SK-N-SH (cell line): ENCODE measurements around the gene LIMK1. TPM values are rescaled to one million over a fixed set of nuclear protein-coding genes. Genes with fewer than 3 reads are reported as not detected.

Experiments used
- CTCF ChIA-PET: fragments of 300-600, 350-600 bp; formaldehyde crosslinking; extraction: SDS; loops from one replicate; lab custom pipeline; 2021; lab: Yijun Ruan, JAX
- POLR2A ChIA-PET: fragments of 350-600 bp; sonication (Branson Sonifier 250); formaldehyde crosslinking; extraction: SDS; loops from one replicate; lab custom pipeline; 2020; ENCODE audit warnings: antibody characterized with exemption, inconsistent platforms; lab: Yijun Ruan, JAX
- DNase-seq: peaks from one replicate; pipeline ENCODE4 v3.0.0; 2012
- H2AFZ ChIP-seq: fragments of 200-600 bp; sonication (generic); 2 replicates; pipeline ENCODE4 v1.8.1; 2016; ENCODE audit warnings: antibody characterized with exemption, mild to moderate bottlenecking, low read depth
- H3F3A ChIP-seq: fragments of 200-600 bp; sonication (generic); replicated peaks from 2 replicates; pipeline ENCODE3; 2016; ENCODE audit warnings: antibody characterized with exemption, mild to moderate bottlenecking; ENCODE audit not compliant: insufficient read depth
- H3K27ac ChIP-seq, 2 experiments: fragments of 200-500 bp in 1 of 2; fragments of 200-600 bp in 1 of 2; sonication (Bioruptor generic) in 1 of 2; sonication (generic), shearing (Covaris generic) in 1 of 2; 2 replicates each; pipeline versions ENCODE4 v1.5.1 to v1.6.1; 2014 to 2016; ENCODE audit warnings: low read depth in 2 of 2, inconsistent platforms in 1 of 2, low read length in 1 of 2, mild to moderate bottlenecking in 1 of 2, mixed read lengths in 1 of 2
- H3K27me3 ChIP-seq: fragments of 200-600 bp; sonication (generic), shearing (Covaris generic); 2 replicates; pipeline ENCODE4 v1.6.1; 2016; ENCODE audit warnings: mixed run types; ENCODE audit not compliant: insufficient read depth
- H3K36me3 ChIP-seq, 2 experiments: fragments of 200-500 bp in 1 of 2; fragments of 200-600 bp in 1 of 2; sonication (Bioruptor generic) in 1 of 2; sonication (generic) in 1 of 2; replicated peaks in 1 of 2; 2 replicates each; pipeline versions ENCODE3 to v1.5.1; 2014 to 2016; ENCODE audit warnings: low read length in 1 of 2, mild to moderate bottlenecking in 1 of 2; ENCODE audit not compliant: insufficient read depth in 2 of 2, control insufficient read depth in 1 of 2
- H3K4me1 ChIP-seq, 2 experiments: fragments of 200-500 bp in 1 of 2; fragments of 200-600 bp in 1 of 2; sonication (Bioruptor generic) in 1 of 2; sonication (generic), shearing (Covaris generic) in 1 of 2; 2 replicates each; pipeline versions ENCODE4 v1.5.1 to v1.6.1; 2014 to 2016; ENCODE audit warnings: low read depth in 1 of 2, low read length in 1 of 2, mixed run types in 1 of 2; ENCODE audit not compliant: insufficient read depth in 2 of 2, control insufficient read depth in 1 of 2
- H3K4me2 ChIP-seq: fragments of 200-600 bp; sonication (generic), shearing (Covaris generic); 2 replicates; pipeline ENCODE4 v1.6.1; 2017; ENCODE audit warnings: mixed run types
- H3K4me3 ChIP-seq, 2 experiments: fragments of 200-500 bp in 1 of 2; fragments of 200-600 bp in 1 of 2; sonication (Bioruptor generic) in 1 of 2; sonication (generic), shearing (Covaris generic) in 1 of 2; 2 replicates each; pipeline versions ENCODE4 v1.5.1 to v1.8.1; 2014 to 2016; ENCODE audit warnings: low read depth in 2 of 2, inconsistent platforms in 1 of 2, low read length in 1 of 2, mild to moderate bottlenecking in 1 of 2, mixed read lengths in 1 of 2, moderate library complexity in 1 of 2
- H3K79me2 ChIP-seq: fragments of 200-600 bp; sonication (generic); 2 replicates; pipeline ENCODE4 v1.8.1; 2017; ENCODE audit warnings: mild to moderate bottlenecking; ENCODE audit not compliant: insufficient read depth
- H3K9ac ChIP-seq: fragments of 200-600 bp; sonication (generic); 2 replicates; pipeline ENCODE4 v1.6.1; 2017; ENCODE audit warnings: mixed run types
- H3K9me2 ChIP-seq: fragments of 200-600 bp; sonication (generic); 2 replicates; pipeline ENCODE4 v1.6.1; 2017; ENCODE audit warnings: mixed run types
- H3K9me3 ChIP-seq: fragments of 200-600 bp; sonication (generic); 2 replicates; pipeline ENCODE4 v1.6.1; 2017; ENCODE audit warnings: mixed run types, mild to moderate bottlenecking, moderate library complexity
- H4K20me1 ChIP-seq: fragments of 200-600 bp; sonication (generic); 2 replicates; pipeline ENCODE4 v1.6.1; 2017; ENCODE audit warnings: mild to moderate bottlenecking, mixed run types; ENCODE audit not compliant: insufficient read depth
- ELF1 ChIP-seq: IDR thresholded peaks from 2 replicates; pipeline ENCODE4 v1.4.0; 2012
- FOSL2 ChIP-seq: IDR thresholded peaks from 2 replicates; pipeline ENCODE4 v1.4.0; 2012; ENCODE audit warnings: low read depth, mild to moderate bottlenecking, moderate library complexity, borderline replicate concordance
- MXI1 ChIP-seq: IDR thresholded peaks from 2 replicates; pipeline ENCODE4 v1.6.1; 2012; ENCODE audit warnings: mild to moderate bottlenecking, low read depth, low read length, improper control_type of control experiment
- NFIC ChIP-seq: IDR thresholded peaks from 2 replicates; pipeline ENCODE4 v1.4.0; 2012; ENCODE audit warnings: borderline replicate concordance
- RAD21 ChIP-seq: IDR thresholded peaks from 2 replicates; pipeline ENCODE4 v1.6.1; 2012; ENCODE audit warnings: mild to moderate bottlenecking, low read length
- RCOR1 ChIP-seq: fragments of 150-350 bp; IDR thresholded peaks from 2 replicates; pipeline ENCODE4 v1.6.1; 2017; ENCODE audit warnings: antibody characterized with exemption, low read length
- REST ChIP-seq: IDR thresholded peaks from 2 replicates; pipeline ENCODE4 v1.6.1; 2012; ENCODE audit warnings: mild to moderate bottlenecking, low read depth, low read length, moderate library complexity
- SIN3A ChIP-seq: IDR thresholded peaks from 2 replicates; pipeline ENCODE4 v1.6.1; 2012; ENCODE audit warnings: low read depth, mild to moderate bottlenecking, low read length, moderate library complexity, borderline replicate concordance
- TAF1 ChIP-seq: IDR thresholded peaks from 2 replicates; pipeline ENCODE4 v1.6.1; 2012; ENCODE audit warnings: low read depth, mild to moderate bottlenecking, low read length, moderate library complexity, borderline replicate concordance
- WGBS: methylation state at CpG from one replicate; pipeline ENCODE4 v1.1.6; 2017; ENCODE audit warnings: low lambda C conversion rate; 5-methylcytosine and 5-hydroxymethylcytosine counted together
- polyA plus RNA-seq, 3 experiments: library from polyadenylated mRNA; depleted of rRNA; stranded (reverse); fragments of >200 nt; gene quantifications; 2 replicates each; pipeline ENCODE4 v1.2.3, GENCODE V29; 2012

The LIMK1 gene
- polyA plus RNA-seq, 1 of the 3 experiments (the other 2 are of a cell fraction) = 86.6 TPM

- H3K4me2 ChIP-seq = no peak overlapping the region
- no peaks in the 10 kb centered on the region for H3K79me2 ChIP-seq
- H3K36me3 ChIP-seq = peaks cover 34 to 59% of the 10 kb centered on the region in 2 experiments
- H3K9me3 ChIP-seq = no peaks in the 10 kb centered on the region
- H3K9ac ChIP-seq = no peak overlapping the region
- TF ChIP-seq TAF1 (no peak), FOSL2 (no peak), SIN3A (no peak), MXI1 (no peak), ELF1 (no peak), REST (no peak), NFIC (no peak), RAD21 (no peak)
- H3K27me3 ChIP-seq = no peaks in the 10 kb centered on the region
- no peak for DNase-seq
- H2AFZ ChIP-seq = no peak overlapping the region
- H3K4me3 ChIP-seq = no peak overlapping the region
- no peaks in the 10 kb centered on the region for H3K4me1 ChIP-seq
- H4K20me1 ChIP-seq = no peaks in the 10 kb centered on the region
- WGBS = 96% methylated on average over 13 of the region's 13 CpGs
- H3F3A ChIP-seq = peaks cover 5% of the 10 kb centered on the region
- H3K27ac ChIP-seq = no peak overlapping the region
- ChIA-PET POLR2A (interaction anchor here (0.6 to 0.7 kb wide), 2 partner anchors 62 to 270 kb away, joined by 3 read pairs; no protein-coding TSS in a partner anchor), CTCF (interaction anchor here (0.8 to 1.8 kb wide), 5 partner anchors 10 to 102 kb away, joined by 3 to 4 read pairs (median 3); no protein-coding TSS in a partner anchor)
- H3K9me2 ChIP-seq = no peaks in the 10 kb centered on the region
These were observed 32.8 kb downstream of the LIMK1 start for GRCh38 chr7:74116356-74116755.

DNA sequence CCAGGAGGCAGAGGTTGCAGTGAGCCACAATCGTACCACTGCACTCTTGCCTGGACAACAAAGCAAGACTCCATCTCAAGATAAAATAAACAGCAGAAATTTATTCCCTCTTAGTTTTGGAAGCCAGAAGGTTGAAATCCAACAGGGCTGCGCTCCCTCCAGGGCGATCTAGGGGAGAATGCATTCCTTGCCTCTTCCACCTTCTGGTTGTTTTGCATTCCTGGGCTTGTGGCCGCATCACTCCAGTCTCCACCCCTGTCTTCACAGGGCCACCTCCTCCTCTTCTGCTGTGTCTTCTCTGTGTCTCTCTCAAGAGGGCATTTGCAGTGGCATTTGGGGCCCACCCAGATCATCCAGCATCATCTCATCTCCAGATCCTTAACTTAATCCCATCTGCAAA lies 36.2 kb downstream of the LIMK1 start:
- CTCF ChIA-PET = no interaction called here
- no peak for DNase-seq
- 95% methylated on average over 4 of the region's 4 CpGs for WGBS

More for the DNA sequence above, 36.2 kb downstream of the LIMK1 start:
- peaks cover 13% of the 10 kb centered on the region for H3F3A ChIP-seq
- no peaks in the 10 kb centered on the region for H3K27me3 ChIP-seq
- H3K4me2 ChIP-seq = no peak overlapping the region
- no peaks in the 10 kb centered on the region for H3K4me1 ChIP-seq
- no peak overlapping the region for H2AFZ ChIP-seq
- H3K4me3 ChIP-seq = no peak overlapping the region
- no peaks in the 10 kb centered on the region for H3K9me2 ChIP-seq
- POLR2A ChIA-PET = no interaction called here
- no peaks in the 10 kb centered on the region for H4K20me1 ChIP-seq
- TF ChIP-seq RCOR1 = no peak
- no peak for TF ChIP-seq ELF1
- no peak overlapping the region for H3K9ac ChIP-seq
- H3K36me3 ChIP-seq = peaks cover 31 to 52% of the 10 kb centered on the region in 2 experiments
- H3K79me2 ChIP-seq = no peaks in the 10 kb centered on the region
- no peaks in the 10 kb centered on the region for H3K9me3 ChIP-seq
- H3K27ac ChIP-seq = no peak overlapping the region
